Endothelial cell of umbilical vein (primary cell): Measurements from ENCODE around the gene MYLK.
"Not testable (repeated sequence)": the region's sequence is repeated elsewhere in the genome, so short reads cannot be mapped to it uniquely, and the experiment has no call there.

Source experiments
- EZH2 ChIP-seq: IDR thresholded peaks from 2 replicates; pipeline ENCODE4 v1.6.1; 2012; ENCODE audit warnings: borderline replicate concordance, low read depth, mild to moderate bottlenecking, moderate library complexity, low read length, inconsistent platforms; ENCODE audit not compliant: severe bottlenecking
- FOS ChIP-seq: IDR thresholded peaks from 2 replicates; pipeline ENCODE4 v1.6.1; 2011; ENCODE audit warnings: mild to moderate bottlenecking, low read length, moderate library complexity, borderline replicate concordance; ENCODE audit not compliant: insufficient read depth
- JUN ChIP-seq: IDR thresholded peaks from 2 replicates; pipeline ENCODE4 v1.6.1; 2011; ENCODE audit warnings: borderline replicate concordance, low read depth; ENCODE audit not compliant: insufficient read length, insufficient read depth
- POLR2A ChIP-seq: IDR thresholded peaks from 2 replicates; pipeline ENCODE4 v1.6.1; 2012; ENCODE audit warnings: low read depth, mild to moderate bottlenecking, control low read depth, low read length
- POLR2AphosphoS5 ChIP-seq: IDR thresholded peaks from 2 replicates; pipeline ENCODE4 v1.6.1; 2012; ENCODE audit warnings: low read depth, mild to moderate bottlenecking, control low read depth, low read length, moderate library complexity; ENCODE audit not compliant: insufficient read depth
- TF ChIP-seq, protein P1 (sequence below), 2 donors: IDR thresholded peaks; 1 replicate in 1 of 2; 2 replicates in 1 of 2; pipeline ENCODE4 v1.5.1; 2011; ENCODE audit warnings: low read length in 2 of 2, mild to moderate bottlenecking in 2 of 2, moderate library complexity in 2 of 2, control low read depth in 1 of 2, inconsistent platforms in 1 of 2, low read depth in 1 of 2; ENCODE audit not compliant: insufficient read depth in 1 of 2; ENCODE audit errors: extremely low read depth in 1 of 2
- TF ChIP-seq, protein P2 (sequence below): IDR thresholded peaks from 2 replicates; pipeline ENCODE4 v1.6.1; 2011; ENCODE audit not compliant: insufficient read depth, insufficient read length

DNA sequence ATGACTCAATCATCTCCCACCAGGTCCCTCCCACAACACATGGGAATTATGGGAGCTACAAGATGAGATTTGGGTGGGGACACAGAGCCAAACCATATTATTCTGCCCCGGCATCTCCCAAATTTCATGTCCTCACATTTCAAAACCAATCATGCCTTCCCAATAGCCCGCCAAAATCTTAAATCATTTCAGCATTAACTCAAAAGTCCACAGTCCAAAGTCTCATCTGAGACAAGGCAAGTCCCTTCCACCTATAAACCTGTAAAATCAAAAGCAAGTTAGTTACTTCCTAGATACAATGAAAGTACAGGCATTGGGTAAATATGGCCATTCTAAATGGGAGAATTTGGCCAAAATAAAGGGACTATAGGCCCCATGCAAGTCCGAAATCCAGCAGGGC, 6.0 kb upstream of the MYLK start:
- TF ChIP-seq, protein P1, sequence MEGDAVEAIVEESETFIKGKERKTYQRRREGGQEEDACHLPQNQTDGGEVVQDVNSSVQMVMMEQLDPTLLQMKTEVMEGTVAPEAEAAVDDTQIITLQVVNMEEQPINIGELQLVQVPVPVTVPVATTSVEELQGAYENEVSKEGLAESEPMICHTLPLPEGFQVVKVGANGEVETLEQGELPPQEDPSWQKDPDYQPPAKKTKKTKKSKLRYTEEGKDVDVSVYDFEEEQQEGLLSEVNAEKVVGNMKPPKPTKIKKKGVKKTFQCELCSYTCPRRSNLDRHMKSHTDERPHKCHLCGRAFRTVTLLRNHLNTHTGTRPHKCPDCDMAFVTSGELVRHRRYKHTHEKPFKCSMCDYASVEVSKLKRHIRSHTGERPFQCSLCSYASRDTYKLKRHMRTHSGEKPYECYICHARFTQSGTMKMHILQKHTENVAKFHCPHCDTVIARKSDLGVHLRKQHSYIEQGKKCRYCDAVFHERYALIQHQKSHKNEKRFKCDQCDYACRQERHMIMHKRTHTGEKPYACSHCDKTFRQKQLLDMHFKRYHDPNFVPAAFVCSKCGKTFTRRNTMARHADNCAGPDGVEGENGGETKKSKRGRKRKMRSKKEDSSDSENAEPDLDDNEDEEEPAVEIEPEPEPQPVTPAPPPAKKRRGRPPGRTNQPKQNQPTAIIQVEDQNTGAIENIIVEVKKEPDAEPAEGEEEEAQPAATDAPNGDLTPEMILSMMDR (IDR thresholded peaks at IDR 0.05; ENCODE audit: extremely low read depth in 1 of 2, insufficient read depth in 1 of 2, low read depth in 1 of 2, low read length in 2 of 2) = not testable (repeated sequence)
- TF ChIP-seq EZH2, POLR2AphosphoS5, JUN, POLR2A, FOS: not testable (repeated sequence)
- TF ChIP-seq, protein P2, sequence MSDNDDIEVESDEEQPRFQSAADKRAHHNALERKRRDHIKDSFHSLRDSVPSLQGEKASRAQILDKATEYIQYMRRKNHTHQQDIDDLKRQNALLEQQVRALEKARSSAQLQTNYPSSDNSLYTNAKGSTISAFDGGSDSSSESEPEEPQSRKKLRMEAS = not testable (repeated sequence)
